ENCODE measurements around the gene TNFAIP8.

TNFAIP8 gene

GRCh38 chr5:119445544-119445943 is 89.7 kb downstream of the TNFAIP8 start:
- no peak overlapping the region for H3K4me3 ChIP-seq (ENCODE audit: severe bottlenecking)
- TF ChIP-seq, protein P1, sequence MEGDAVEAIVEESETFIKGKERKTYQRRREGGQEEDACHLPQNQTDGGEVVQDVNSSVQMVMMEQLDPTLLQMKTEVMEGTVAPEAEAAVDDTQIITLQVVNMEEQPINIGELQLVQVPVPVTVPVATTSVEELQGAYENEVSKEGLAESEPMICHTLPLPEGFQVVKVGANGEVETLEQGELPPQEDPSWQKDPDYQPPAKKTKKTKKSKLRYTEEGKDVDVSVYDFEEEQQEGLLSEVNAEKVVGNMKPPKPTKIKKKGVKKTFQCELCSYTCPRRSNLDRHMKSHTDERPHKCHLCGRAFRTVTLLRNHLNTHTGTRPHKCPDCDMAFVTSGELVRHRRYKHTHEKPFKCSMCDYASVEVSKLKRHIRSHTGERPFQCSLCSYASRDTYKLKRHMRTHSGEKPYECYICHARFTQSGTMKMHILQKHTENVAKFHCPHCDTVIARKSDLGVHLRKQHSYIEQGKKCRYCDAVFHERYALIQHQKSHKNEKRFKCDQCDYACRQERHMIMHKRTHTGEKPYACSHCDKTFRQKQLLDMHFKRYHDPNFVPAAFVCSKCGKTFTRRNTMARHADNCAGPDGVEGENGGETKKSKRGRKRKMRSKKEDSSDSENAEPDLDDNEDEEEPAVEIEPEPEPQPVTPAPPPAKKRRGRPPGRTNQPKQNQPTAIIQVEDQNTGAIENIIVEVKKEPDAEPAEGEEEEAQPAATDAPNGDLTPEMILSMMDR (IDR thresholded peaks at IDR 0.05; ENCODE audit: poor library complexity, severe bottlenecking) = no peak

More at GRCh38 chr5:119445544-119445943, 89.7 kb downstream of the TNFAIP8 start:
- Histone ChIP-seq H3K27me3 (ENCODE audit: insufficient read depth, poor library complexity, severe bottlenecking) (no peaks in the 10 kb centered on the region), H3K4me1 (ENCODE audit: insufficient read depth, poor library complexity, severe bottlenecking) (no peaks in the 10 kb centered on the region), H3K36me3 (ENCODE audit: low read depth) (no peaks in the 10 kb centered on the region), H3K27ac (ENCODE audit: poor library complexity, severe bottlenecking) (no peak overlapping the region), H3K9me3 (ENCODE audit: severe bottlenecking) (no peaks in the 10 kb centered on the region)
- no peak for DNase-seq (ENCODE audit: low spot score)
- no peak for ATAC-seq (ENCODE audit: low read depth)
